NCI-H748 (cell line): ENCODE data around the gene RDM1.

ENCODE experiments used
- DNase-seq: peaks from one replicate; lab custom pipeline; 2025; ENCODE audit not compliant: unreplicated experiment; lab: John Stamatoyannopoulos, UW

RDM1 gene

GRCh38 chr17:35934760-35935159 is 4.2 kb upstream of the RDM1 start:
- no peak for DNase-seq

GRCh38 chr17:35932586-35932985 is 2.0 kb upstream of the RDM1 start:
- no peak for DNase-seq

DNA sequence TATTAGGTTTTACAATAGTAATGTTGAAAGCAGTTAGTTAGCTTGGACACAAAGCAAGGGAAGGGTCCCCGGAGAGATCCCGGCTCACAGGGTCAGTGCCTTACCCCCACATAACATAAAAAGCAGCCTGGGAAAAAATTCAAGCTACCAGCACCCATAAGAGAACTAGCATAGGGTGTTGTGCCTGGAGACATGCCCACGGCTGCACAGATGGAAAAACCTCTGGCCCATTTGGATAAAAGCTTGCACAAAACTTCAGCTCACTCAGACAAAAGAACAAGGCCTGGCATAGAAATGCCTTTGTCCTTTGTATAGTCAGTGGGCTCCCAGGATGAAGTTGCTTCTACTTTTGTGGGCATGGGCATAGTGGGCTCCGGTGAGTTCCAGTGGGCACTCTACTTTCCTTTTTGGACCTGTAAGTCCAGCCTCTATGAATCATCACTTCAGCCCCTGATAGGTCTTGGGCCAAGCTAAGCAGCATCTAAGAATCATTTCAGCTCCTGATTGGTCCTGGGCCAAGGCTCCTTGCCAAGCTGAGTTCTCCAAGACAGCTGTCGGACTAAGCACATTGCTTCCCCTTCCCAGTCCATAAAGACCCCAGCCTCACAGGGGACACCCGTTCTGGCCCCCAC is 1.3 kb upstream of the RDM1 start:
- DNase-seq = no peak

DNA sequence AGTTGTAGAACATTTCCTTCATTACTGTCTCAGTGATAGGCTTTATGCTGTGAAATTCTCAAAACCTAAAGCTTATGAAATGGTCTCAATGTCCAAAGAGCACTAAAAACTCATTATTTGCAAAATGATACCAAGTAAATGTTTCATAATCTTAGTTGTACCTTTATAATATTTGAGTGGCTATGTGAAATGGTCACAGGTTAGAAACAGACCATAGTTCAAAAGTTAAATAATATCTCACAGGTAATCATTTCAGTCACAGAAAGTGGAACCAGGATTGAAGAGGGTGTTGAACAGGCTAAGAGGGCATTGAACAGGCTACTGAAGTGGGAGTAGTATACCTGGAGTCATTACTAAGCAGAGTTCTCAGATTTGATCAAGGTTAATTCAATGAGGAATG is 2.9 kb downstream of the RDM1 start:
- DNase-seq = no peak

GRCh38 chr17:35923609-35924114 is 6.9 kb downstream of the RDM1 start:
- DNase-seq = no peak

DNA sequence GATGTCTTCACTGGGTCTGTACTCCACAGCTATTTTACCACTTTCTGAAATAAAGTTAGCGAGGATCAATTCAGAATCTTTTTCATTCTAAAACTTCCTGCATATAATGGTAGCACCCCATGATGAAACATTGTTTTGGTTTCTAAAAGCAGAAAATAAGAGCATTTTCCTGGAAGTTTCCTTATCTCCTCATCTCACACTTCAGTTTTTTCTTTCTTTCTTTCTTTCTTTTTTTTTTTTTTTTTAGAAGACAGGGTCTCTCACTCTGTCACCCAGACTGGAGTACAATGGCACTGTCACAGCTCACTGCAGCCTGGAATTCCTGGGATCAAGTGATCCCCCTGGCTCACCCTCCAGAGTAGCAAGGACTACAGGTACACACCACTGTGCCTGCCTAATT is 10.3 kb downstream of the RDM1 start:
- DNase-seq = no peak

DNA sequence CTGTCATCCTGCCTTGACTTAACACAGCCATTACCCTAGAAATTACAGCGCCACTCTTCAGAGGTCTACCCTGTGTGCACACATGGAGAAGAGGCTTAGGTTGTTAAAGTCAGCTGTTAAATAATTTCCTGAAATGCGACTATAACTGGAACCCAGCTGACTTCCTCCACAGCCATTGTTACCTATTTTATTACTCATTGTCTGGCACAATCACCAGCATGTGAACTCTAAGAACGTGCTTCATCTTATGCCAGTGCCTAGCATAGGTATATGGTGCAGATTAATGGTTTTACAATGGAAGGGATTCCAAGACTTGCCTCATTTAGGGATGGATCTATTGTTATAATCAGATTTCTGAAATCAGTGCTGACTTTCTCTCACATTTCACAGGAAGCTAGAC is 11.9 kb downstream of the RDM1 start:
- no peak for DNase-seq

DNA sequence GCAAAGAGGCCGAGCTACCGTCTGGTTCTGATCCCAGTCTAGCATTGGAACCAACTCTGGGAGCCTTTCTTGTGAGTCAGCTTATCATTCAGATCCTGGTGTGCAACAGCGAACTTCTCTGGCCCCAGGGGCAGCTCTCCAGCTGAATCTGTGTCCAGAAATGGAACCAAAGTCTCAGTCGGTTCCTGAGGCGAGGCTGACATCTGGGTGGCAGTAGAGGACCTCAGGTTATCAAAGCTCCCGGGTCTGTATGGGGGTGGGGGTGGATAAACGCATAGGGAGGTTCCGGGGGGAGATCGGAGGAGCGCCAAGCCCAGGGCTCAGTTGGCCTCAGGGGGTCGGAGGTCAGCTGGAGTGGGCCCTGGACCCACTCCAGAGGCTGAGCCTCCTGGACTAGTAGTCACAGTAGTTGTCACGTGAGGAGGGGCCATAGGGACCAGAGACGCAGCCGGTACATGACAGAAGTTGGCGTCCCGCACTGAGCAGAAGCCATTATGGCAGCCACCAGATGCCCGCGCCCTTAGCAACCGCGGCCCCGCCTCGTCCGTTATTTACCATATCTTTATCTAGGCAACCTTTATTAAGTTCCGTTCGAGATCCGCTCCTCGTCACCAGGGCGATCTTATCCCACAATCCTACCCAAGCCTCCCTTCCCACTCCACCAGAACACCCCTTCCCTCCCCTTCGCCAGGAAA is 12.9 kb downstream of the RDM1 start:
- DNase-seq = no peak

GRCh38 chr17:35915153-35915964 is 15.2 kb downstream of the RDM1 start:
- no peak for DNase-seq

DNA sequence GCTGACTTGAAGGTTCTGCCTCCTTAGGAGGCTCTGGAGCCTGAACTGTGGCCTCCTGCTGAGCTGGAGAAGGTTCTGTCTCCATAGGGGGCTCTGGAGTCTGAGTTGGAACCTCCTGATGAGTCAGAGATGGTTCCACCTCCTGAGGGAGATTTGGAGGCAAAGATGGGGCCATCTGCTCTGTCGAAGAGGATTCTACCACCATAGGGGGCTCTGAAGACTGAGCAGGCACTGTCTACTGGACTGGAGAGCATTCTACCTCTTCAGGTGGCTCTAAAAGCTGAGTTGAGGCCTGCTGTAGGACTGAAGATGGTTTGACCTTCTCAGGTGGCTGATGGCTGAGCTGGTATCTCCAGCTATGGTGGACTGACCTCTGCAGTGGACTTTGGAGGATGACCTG is 16.2 kb downstream of the RDM1 start:
- no peak for DNase-seq

DNA sequence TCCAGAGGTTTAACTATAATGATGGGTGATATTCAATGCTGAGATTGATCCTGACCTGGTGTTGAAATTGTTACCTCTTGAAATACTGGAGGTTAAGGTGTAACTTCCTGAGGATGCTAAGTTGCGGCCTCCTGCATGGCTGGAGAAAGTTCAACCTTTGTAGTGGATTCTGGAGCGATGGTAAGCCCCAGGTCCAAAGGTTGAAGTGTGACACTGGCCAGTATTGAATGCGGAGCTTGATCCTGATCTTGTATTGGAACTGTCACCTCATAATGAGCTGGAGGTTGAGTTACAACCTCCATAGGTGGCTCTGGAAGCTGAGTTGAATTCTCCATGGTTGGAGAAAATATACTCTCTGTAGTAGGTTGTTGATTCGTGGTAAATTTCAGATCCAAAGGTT is 17.0 kb downstream of the RDM1 start:
- DNase-seq = no peak

DNA sequence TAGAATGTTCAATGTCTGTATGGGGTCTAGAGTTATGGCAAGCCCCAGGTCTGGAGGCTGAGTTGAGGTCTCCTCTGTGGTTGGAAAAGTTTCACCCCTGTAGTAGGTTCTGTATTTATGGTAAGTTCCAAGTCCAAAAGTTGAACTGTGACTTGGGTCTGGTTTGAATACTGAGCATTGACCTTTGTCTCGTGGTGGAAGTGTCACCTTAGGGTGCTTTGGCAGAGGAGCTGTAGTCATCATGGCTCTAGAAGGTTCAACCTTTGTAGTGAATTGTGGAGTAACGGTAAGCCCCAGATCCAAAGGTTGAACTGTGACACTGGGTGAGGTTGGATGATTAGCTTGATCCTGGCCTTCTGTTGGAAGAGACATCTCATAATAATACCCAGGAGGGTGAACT is 17.6 kb downstream of the RDM1 start:
- DNase-seq = no peak

GRCh38 chr17:35912339-35912912 is 18.1 kb downstream of the RDM1 start:
- DNase-seq = no peak

DNA sequence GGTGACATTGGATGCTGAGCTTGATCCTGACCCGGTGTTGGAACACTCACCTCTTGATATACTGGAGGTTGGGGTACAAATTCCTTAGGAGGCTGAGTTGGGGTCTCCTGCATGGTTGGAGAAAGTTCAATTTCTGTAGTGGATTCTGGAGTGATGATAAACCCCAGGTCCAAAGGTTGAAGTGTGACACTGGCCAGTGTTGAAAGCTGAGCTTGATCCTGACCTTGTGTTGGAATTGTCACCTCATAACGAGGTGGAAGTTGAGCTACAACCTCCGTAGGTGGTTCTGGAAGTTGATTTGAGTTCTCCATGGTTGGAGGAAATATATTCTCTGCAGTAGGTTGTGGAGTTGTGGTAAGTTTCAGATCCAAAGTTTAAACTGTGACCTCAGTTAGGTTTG is 21.2 kb downstream of the RDM1 start:
- no peak for DNase-seq

- DNase-seq = no peak
Measured at GRCh38 chr17:35907691-35908090, 22.9 kb downstream of the RDM1 start.

DNA sequence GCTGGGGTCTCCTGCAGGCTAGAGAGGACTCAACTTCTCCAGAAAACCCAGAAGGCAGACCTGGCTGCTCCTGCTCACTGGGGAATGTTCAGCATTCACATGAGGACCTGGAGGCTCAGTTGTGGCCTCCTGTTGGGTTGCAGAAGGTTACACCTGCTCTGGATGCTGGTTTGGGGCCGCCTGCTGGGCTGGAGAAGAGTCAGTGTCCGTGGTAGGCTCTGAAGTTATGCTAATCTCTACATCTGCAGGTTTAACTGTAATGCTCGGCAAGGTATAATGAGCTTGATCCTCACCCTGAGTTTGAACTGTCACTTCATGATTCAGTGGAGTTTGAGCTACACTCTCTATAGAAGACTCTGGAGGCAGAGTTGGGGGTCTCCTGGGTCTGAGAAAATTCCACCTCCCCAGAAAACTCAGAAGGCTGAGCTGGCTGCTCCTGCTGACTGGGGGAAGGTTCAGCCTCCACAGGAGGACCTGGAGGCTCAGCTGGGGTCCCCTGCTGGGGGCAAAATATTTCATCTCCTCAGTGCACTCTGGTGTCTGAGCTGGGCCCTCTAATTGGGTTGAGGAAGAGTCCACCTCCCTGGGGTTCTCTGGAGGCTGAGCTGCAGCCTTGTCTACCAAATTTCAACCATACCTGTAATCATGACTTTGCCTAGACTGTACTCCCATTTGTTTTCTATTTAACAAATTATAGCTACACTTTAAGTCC is 23.5 kb downstream of the RDM1 start:
- no peak for DNase-seq

DNA sequence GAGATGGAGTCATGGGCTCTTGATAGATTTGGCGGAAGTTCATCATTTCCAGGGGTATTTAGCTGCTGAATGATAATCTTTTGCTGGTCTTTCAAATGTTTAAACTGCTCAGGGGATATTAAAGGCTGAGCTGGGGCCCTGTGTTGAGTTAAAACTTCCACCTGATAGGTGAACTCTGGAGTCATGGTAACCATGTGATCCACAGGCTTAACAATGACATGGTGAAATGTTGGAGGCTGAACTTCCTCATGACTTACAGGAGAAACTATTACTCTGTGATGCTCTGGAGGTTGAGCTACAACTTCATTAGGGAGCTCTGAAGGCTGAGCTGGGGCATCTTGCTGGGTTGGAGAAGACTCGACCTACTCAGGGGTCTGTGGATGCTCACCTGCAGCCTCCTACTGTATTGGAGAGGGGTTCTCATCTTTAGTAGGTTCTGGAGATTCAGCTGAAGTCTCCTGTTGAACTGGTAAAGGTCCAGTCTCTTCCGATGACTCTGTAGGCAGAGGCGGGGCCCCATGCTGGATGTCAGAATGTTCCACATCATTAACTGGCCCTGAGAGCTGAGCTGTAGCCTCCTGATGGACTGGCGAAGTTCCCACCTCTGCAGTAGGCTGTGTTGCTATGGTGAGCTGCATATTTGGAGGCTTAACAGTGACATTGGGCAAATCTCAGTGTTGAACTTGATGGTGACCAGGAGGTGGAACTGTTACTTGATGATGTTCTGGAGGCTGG is 24.2 kb downstream of the RDM1 start:
- no peak for DNase-seq

DNA sequence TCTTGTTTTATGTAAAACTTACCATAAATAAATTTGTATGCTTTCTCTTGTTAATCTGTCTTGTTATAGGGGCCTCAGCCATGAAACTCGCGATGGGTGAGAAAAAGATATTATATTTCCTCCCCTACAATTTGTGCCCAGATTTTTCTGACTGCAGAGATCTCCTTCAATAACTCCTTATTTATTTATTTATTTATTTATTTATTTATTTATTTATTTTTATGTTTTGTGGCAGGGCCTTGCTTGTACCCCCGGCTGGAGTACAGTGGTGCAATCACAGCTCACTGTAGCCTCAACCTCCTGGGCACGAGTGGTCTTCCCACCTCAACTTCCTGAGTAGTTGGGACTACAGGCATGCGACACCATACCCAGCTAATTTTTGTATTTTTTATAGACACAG is 27.1 kb downstream of the RDM1 start:
- no peak for DNase-seq

- DNase-seq = no peak
Measured at GRCh38 chr17:35901631-35902175, 28.9 kb downstream of the RDM1 start.
